Colonic mucosa (tissue), 4 donors: ENCODE data around the gene KIF2C. TPM values are rescaled to one million over a fixed set of nuclear protein-coding genes. Genes with fewer than 3 reads are reported as not detected.

Source experiments
- DNase-seq: peaks from one replicate; pipeline ENCODE4 v3.0.0-alpha.2; 2020
- H3K27ac ChIP-seq: fragments of 200-600 bp; one replicate; pipeline ENCODE4 v1.8.0; 2021
- H3K27me3 ChIP-seq: fragments of 200-600 bp; one replicate; pipeline ENCODE4 v1.8.0; 2021
- H3K36me3 ChIP-seq: fragments of 200-600 bp; one replicate; pipeline ENCODE4 v1.8.0; 2021
- H3K4me1 ChIP-seq: fragments of 200-600 bp; one replicate; pipeline ENCODE4 v1.8.0; 2021; ENCODE audit warnings: mild to moderate bottlenecking
- H3K4me3 ChIP-seq: fragments of 200-600 bp; one replicate; pipeline ENCODE4 v1.8.0; 2021
- H3K9ac ChIP-seq, 2 donors: one replicate each; pipeline ENCODE4 v1.7.0; 2013; ENCODE audit warnings: control low read depth in 2 of 2, low read depth in 2 of 2, low read length in 2 of 2
- H3K9me3 ChIP-seq: fragments of 200-600 bp; one replicate; pipeline ENCODE4 v1.8.0; 2021
- intact Hi-C: fragments of 100-400 bp; cut with DNase I; formaldehyde crosslinking; loops from one replicate; pipeline ENCODE4 v1.14.1; 2022
- total RNA-seq, 2 donors: library from RNA; stranded (reverse); fragmentation: NEBNext Ultra II Directional in 1 of 2; extraction: Animal tissue kit (Norgen Biotek cat#: 25700) in 1 of 2; gene quantifications; one replicate each; pipeline ENCODE4 v1.2.1, GENCODE V29; 2021
- TF ChIP-seq, protein P1 (sequence below): fragments of 200-600 bp; IDR thresholded peaks from one replicate; pipeline ENCODE4 v1.8.0; 2022; ENCODE audit warnings: antibody characterized with exemption, mild to moderate bottlenecking
- donor health status: healthy.
- donor health status: DM: no; HTN: no; CAD: no.
- donor health status: DM: no; HTN: no; CAD: no.

Gene KIF2C
- total RNA-seq, 2 donors from 2014 or later = 13.6 to 33.2 TPM

DNA sequence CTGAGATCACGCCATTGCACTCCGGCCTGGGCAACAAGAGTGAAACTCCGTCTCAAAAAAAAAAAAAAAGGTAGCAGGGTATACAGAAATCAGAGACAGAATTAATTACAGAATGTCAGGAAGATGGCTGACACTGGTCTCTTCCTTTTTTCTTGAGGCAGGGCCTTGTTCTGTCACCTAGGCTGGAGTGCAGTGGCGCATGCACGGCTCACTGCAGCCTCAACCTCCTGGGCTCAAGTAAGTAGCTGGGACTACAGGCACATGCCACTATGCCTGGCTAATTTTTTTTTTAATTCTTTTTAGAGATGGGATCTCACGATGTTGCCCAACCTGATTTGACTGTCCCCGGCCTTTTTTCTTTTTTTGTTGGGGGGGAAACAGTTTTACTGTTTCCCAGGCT lies 25.1 kb upstream of the KIF2C start:
- Histone ChIP-seq H3K36me3 (no peaks in the 10 kb centered on the region), H3K27me3 (no peaks in the 10 kb centered on the region), H3K4me1 (no peaks in the 10 kb centered on the region), H3K4me3 (no peak overlapping the region), H3K9ac (no peak overlapping the region), H3K9me3 (no peaks in the 10 kb centered on the region), H3K27ac (no peak overlapping the region)
- TF ChIP-seq, protein P1, sequence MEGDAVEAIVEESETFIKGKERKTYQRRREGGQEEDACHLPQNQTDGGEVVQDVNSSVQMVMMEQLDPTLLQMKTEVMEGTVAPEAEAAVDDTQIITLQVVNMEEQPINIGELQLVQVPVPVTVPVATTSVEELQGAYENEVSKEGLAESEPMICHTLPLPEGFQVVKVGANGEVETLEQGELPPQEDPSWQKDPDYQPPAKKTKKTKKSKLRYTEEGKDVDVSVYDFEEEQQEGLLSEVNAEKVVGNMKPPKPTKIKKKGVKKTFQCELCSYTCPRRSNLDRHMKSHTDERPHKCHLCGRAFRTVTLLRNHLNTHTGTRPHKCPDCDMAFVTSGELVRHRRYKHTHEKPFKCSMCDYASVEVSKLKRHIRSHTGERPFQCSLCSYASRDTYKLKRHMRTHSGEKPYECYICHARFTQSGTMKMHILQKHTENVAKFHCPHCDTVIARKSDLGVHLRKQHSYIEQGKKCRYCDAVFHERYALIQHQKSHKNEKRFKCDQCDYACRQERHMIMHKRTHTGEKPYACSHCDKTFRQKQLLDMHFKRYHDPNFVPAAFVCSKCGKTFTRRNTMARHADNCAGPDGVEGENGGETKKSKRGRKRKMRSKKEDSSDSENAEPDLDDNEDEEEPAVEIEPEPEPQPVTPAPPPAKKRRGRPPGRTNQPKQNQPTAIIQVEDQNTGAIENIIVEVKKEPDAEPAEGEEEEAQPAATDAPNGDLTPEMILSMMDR = no peak
- no peak for DNase-seq
- intact Hi-C loops = no loop called here

DNA sequence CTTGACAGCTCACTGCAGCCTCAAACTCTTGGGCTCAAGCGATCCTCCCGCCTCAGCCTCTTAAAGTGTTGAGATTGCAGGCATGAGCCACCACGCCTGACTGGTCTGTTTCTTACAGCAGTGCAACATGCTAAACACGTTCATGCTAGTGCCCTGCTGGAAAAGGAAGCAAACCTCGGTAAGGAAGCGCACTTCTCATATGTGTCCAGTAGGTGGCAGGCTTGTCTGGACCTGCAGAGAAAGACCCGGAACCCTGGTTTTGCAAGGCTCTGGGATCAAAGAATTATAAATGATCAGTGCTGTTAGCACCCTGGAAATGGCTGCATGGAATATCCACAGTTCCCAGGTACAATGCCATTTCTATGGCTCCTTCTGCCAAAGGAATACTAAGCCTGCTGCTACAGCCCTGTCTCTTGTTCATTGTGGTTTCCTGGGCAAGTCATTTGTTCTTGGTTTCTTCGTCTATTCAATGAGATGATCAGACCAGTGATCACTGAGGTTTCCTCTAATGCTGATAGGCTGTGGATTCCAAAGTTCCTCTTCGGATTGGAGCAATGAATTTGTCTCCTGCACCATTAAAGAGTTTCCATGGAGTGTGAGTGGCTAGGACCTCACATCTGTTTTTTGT lies 24.6 kb upstream of the KIF2C start:
- DNase-seq = peak; percentile 73
- no peaks in the 10 kb centered on the region for H3K9me3 ChIP-seq
- TF ChIP-seq, protein P1 = peak; percentile 94
- intact Hi-C loops = no loop called here
- no peaks in the 10 kb centered on the region for H3K27me3 ChIP-seq
- peak overlapping the region in 1 of 2 donors; percentile 16 for H3K9ac ChIP-seq
- H3K4me3 ChIP-seq = no peak overlapping the region
- H3K27ac ChIP-seq = no peak overlapping the region
- H3K4me1 ChIP-seq = no peaks in the 10 kb centered on the region
- H3K36me3 ChIP-seq = no peaks in the 10 kb centered on the region

DNA sequence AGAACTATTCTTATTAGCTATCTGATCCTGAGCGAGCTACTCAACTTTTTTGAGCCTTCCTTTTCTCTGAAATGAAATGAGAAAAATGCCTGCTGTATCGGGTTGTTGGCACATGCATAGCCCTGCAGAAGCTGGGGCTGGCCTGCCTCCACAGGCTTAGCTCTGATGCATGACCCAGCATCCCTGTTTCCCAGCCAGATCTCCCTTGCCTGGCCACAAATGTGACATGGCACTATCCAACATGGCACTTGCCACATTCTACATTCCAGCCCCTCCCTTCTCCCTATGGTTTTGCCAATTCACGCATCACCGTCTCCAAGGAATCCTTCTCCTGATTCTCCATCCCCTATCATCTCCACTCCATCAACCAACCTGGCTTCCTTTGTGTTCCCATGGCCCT lies 22.5 kb upstream of the KIF2C start:
- no peak overlapping the region for H3K9ac ChIP-seq
- H3K4me1 ChIP-seq = no peaks in the 10 kb centered on the region
- no peaks in the 10 kb centered on the region for H3K27me3 ChIP-seq
- no peaks in the 10 kb centered on the region for H3K9me3 ChIP-seq
- no peak for DNase-seq
- no peaks in the 10 kb centered on the region for H3K36me3 ChIP-seq
- TF ChIP-seq, protein P1 = no peak
- intact Hi-C loops = no loop called here
- no peak overlapping the region for H3K27ac ChIP-seq
- H3K4me3 ChIP-seq = no peak overlapping the region

DNA sequence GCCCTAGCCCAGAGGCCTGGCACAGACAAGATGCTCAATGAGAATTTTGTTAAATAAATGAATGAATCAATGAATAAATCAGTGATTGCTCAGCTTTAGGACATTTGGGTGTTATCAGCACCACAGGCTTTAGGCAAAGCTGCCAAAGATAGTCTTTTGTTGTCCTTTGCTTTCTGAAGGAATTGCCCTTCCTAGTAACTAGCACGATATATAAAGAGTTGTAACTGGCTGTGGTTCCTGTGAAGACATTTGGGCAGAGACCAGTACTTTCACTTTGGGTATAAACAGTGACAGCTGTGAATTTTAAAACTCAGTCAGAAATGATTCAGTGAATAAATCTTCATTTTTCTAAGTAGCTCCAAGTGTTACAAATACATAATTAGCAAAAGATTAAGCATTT lies 22.0 kb upstream of the KIF2C start:
- Histone ChIP-seq H3K9me3 (no peaks in the 10 kb centered on the region), H3K27ac (no peak overlapping the region), H3K27me3 (no peaks in the 10 kb centered on the region), H3K4me1 (no peaks in the 10 kb centered on the region), H3K36me3 (no peaks in the 10 kb centered on the region), H3K9ac (no peak overlapping the region), H3K4me3 (no peak overlapping the region)
- TF ChIP-seq, protein P1 = no peak
- intact Hi-C loops = no loop called here
- DNase-seq = no peak

DNA sequence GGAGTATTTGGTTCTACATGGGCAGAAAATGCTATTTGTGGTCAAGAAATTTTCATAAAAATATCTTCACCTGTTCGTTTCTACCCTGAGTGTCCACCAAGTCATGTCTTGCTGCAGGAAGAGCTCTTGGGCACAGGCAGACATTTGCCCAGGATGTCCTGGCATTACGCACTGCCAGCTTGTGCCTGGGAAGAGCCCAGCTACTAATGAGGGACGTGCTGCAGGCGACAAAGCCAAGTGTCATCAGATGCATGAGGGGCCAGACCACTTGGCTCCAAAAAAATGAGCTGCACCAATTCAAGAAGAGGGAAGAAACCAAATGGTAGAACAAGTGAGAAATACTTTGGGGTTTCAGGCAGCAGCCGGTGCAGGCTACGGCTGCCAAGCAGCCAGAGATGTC lies 21.5 kb upstream of the KIF2C start:
- TF ChIP-seq, protein P1 = no peak
- Histone ChIP-seq H3K4me1 (no peaks in the 10 kb centered on the region), H3K27ac (no peak overlapping the region), H3K27me3 (no peaks in the 10 kb centered on the region), H3K4me3 (no peak overlapping the region), H3K9ac (no peak overlapping the region), H3K9me3 (no peaks in the 10 kb centered on the region), H3K36me3 (no peaks in the 10 kb centered on the region)
- intact Hi-C loops = no loop called here
- no peak for DNase-seq
